Ovary (tissue), 3 donors: Measurements from ENCODE around the gene TMC2.

ENCODE experiments used
- CTCF ChIP-seq, 3 donors: fragments of 450-650 bp in 2 of 3; fragments of 200-600 bp in 1 of 3; IDR thresholded peaks; one replicate each; pipeline versions ENCODE4 v1.5.1 to v1.8.0; 2016 to 2022; ENCODE audit warnings: antibody characterized with exemption in 3 of 3, mild to moderate bottlenecking in 1 of 3
- POLR2A ChIP-seq: fragments of 450-650 bp; IDR thresholded peaks from one replicate; pipeline ENCODE4 v1.6.1; 2017; ENCODE audit warnings: antibody characterized with exemption, mild to moderate bottlenecking, moderate library complexity
- donor health status: DM: no; HTN: no; CAD: no.

- TF ChIP-seq CTCF (IDR thresholded peaks at IDR 0.05) (no peak), POLR2A (no peak)
Observed at GRCh38 chr20:2595076-2595475, 58.7 kb downstream of the TMC2 start.
